Stimulated activated CD8-positive, alpha-beta memory T cell treated with anti-CD3 and anti-CD28 coated beads, Interleukin-15, amount 100 ng/mL, for 24 hours (primary cell): ENCODE data around the gene COTL1.
"Not testable (repeated sequence)": the region's sequence is repeated elsewhere in the genome, so short reads cannot be mapped to it uniquely, and the experiment has no call there.

Experiments
- DNase-seq: peaks from one replicate; pipeline ENCODE4 v3.0.0-alpha.2; 2020; ENCODE audit warnings: low read depth

The COTL1 gene

GRCh38 chr16:84643180-84643583, 25.3 kb upstream of the COTL1 start:
- no peak for DNase-seq

DNA sequence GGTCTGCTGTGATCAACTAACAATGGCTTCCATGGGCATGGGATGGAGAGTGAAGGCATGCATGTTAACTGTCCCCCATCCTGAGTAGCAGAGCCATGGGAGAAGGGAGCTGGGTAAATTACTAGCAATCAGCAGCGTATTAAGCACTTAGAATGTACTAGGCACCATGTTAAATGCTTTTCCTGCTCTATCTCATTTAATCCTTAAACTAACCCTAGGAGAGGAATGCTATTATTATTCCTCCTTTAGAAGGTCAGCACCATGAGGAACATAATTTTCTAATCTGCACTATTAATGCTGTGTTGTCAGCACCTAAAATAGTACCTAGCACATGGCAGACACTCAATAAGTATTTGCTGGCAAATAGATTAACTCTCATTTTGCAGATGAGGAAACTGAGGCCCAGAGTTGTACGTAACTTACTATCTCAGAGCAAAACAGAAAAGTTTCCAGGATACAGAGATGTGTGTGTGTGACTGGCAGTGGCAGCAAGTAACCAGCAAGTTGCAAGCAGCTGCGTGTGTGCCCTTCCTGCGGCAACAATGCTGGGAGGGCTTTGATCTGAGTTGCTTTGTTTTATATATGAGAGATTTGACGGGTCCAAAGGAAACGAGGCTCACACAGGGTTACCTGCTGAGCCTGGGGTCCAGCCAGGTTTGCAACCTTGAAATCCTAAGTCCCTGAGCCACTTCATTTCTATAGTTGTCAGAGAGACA, 23.9 kb upstream of the COTL1 start:
- no peak for DNase-seq

- DNase-seq: no peak
Measured at GRCh38 chr16:84640145-84640544, 22.3 kb upstream of the COTL1 start.

DNA sequence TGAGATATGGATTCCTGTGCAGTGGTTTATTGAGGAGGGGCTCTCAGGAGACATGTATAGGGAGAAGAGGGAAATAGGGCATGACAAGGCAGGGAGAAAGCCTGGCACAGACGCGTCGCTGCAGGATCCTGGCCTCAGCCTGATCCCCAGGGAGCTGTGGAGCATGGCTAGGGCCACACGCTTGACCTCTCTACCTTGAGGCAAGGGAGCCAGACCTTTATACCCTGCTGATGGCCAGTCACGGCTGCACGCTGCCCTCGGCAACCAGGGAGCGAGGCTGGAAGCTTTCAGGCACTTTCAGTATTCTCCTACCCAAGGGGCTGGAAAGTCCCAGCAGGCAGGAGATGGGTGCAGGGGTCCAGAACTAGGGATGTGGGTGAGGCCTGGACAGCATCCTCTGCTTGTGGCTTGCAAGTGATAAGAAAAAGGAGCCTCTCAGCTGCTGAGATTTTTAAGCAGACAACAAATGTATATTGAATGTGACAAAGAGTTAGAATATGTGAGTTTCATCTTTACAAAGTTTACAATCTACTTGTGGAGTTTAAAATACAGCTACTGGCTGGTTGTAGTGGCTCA, 20.4 kb upstream of the COTL1 start:
- DNase-seq: no peak

DNA sequence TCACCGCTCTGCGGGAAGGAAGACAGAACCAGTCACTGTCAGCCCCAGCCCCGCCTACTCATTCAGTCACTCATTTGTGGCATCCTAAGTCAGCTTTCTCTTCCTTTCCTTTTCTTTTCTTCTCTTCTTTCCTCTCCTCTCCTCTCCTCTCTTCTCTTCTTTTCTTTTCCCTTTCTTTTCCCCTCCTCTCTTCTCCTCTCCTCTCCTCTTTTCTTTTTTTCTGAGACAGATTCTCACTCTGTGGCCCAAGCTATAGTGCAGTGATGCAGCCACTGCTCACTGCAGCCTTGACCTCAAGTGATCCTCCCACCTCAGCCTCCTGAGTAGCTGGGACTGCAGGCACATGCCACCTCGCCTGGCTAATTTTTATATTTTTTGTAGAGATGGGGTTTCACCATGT, 19.8 kb upstream of the COTL1 start:
- no peak for DNase-seq

DNA sequence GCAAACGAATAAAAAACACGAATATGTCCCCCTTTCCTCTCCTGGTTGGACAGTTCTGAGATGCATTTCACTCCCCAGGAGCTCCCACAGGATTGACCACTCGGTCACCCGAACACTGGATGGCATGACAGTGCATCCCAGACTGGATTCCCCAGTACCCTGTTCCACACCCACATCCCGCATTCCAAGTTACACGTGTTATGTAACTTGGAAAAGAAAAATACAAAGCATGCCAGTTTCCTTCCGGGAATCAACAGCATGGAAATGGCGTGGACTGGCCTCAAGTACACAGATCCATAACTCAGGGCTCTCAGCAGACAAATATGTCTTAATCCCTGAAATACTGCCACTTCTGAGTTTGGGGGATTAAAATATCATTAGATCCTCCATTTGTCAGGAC, 17.8 kb upstream of the COTL1 start:
- DNase-seq: no peak

- no peak for DNase-seq
Measured at GRCh38 chr16:84633622-84634021, 15.7 kb upstream of the COTL1 start.

DNA sequence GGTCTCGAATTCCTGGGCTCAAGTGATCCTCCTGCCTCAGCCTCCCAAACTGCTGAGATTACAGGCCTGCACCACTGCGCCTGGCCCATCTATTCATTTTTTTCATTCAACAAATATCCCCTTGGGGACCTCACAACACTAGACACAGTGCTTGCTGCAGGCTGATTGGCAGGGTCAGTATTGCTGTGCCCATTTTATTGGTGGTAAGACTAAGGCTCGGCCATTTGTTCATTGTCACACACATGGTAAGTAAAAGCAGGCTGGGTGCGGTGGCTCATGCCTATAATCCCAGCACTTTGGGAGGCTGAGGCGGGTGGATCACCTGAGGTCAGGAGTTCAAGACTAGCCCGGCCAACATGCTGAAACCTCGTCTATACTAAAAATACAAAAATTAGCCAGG, 15.0 kb upstream of the COTL1 start:
- DNase-seq: not testable (repeated sequence)

DNA sequence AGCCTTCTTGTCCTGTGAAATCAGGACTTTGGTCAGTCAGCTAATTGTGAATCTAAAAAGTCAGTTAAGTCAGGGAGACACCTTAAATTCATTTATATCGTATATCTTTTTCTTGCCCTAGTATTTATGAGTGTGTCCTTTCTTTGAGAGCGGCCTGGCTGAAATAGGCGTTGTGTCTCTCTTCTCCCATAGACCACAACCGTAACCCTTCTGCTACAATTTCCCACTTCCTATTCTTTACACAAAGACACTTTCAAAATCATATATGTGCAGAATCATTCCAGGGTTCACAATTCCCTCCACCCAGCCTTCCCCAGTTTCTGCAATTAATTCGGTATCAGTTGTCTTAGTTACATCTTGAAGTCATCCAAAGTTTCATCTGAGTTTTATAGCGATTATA, 14.0 kb upstream of the COTL1 start:
- DNase-seq: no peak

GRCh38 chr16:84631153-84631466, 13.2 kb upstream of the COTL1 start:
- DNase-seq: no peak

DNA sequence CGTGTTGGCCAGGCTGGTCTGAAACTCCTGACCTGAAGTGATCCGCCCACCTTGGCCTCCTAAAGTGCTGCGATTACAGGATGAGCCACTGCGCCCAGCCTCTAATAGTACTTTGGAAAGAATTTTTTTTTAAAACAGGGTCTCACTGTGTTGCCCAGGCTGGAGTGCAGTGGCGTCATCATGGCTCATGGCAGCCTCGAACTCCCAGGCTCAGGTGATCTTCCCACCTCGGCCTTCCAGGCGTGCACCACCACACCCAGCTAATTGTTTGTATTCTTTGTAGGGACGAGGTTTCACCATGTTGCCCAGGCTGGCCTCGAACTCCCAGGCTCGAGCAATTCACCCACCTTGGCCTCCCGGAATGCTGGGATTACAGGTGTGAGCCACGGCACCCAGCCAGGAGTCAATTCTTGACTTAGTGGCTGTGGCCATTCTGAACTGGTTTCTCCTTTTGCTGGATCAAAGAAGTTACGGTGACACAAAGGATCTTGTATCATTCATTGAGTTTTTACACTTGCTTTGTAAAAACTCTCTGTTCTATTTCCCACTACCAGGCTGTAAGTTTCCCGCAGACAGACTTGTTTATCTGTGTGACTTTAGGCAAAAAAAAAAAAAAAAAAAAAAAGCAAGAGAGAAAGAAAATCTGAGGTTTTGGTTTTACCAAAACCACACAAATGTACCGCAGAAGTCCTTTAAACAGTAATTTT, 12.7 kb upstream of the COTL1 start:
- no peak for DNase-seq

DNA sequence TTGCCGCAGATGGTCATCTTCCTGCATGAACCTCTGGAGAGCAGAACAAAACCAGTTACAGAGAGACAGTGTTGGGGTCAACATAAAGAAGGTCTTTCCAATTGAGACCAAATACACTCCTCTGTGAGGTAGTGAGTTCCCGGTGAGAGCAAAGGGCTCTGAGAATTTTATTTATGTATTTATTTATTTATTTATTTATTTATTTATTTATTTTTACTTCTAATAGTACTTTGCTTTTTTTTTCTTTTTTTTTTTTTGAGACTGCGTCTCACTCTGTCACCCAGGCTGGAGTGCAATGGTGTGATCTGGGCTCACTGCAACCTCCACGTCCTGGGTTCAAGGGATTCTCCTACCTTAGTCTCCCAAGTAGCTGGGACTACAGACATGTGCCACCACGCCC, 12.1 kb upstream of the COTL1 start:
- no peak for DNase-seq

GRCh38 chr16:84629580-84629979, 11.7 kb upstream of the COTL1 start:
- DNase-seq: no peak

DNA sequence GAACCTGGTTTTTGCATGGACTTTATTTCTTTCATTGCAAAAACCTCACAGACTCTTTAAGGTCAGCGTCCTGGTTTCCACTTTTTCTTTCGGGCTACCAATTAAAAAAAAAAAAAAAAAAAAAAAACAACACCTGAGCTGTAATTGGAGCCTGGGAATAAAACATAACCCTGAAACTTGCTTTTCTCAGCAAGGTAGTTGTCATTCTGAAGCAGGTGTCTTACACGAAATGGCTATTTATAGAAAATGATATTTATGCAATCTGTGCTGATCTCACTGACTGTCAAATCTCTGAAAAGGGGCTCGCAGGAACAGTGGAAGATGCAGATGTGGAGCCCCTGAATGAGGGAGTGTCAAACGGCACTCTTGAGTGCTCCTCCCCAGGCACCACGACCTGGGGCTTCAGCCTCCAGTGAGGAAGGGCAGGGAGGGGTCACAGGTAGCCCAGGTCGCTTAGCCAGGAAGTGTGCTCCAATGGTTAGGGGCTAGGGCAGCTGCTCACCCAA, 10.4 kb upstream of the COTL1 start:
- DNase-seq: no peak

DNA sequence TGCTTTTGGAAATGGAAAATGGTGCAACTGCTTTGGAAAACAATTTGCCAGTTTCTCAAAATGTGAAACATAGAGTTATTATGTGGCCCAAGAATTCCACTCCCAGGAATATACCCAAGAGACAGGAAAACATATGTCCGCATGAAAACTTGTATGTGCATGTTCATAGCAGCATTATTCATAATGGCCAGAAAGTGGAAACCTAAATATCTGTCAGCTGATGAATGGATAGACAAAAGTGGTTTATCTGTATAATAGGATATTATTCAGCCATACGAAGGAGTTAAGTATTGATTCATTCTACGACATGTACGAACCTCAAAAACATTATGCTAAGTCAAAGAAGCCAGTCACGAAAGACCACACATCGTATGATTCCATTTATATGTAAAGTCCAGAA, 7.7 kb upstream of the COTL1 start:
- DNase-seq: no peak

GRCh38 chr16:84620913-84621312, 3.0 kb upstream of the COTL1 start:
- not testable (repeated sequence) for DNase-seq

GRCh38 chr16:84618581-84619460, 943 bp upstream of the COTL1 start:
- no peak for DNase-seq

- DNase-seq: no peak
Measured at GRCh38 chr16:84617041-84617790, 662 bp downstream of the COTL1 start.

DNA sequence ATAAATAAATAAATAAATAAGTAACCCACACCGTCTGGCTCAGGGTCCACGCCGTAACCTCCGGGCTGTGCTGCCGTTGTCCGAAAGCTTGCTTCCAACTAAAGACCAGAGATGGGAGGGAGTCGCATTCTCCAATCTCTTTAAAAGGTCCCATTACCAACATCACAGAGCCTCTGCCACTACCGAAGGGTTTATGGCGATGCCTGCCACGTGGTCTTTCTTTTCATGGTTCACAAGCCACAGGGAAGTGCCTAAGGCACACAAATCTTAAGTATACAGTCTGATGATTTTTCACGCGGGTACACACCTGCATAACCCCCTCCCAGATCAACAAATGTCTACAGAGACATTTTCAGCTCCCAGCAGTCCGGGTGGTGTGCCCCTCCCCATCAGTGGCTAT, 1.4 kb downstream of the COTL1 start:
- DNase-seq: no peak

DNA sequence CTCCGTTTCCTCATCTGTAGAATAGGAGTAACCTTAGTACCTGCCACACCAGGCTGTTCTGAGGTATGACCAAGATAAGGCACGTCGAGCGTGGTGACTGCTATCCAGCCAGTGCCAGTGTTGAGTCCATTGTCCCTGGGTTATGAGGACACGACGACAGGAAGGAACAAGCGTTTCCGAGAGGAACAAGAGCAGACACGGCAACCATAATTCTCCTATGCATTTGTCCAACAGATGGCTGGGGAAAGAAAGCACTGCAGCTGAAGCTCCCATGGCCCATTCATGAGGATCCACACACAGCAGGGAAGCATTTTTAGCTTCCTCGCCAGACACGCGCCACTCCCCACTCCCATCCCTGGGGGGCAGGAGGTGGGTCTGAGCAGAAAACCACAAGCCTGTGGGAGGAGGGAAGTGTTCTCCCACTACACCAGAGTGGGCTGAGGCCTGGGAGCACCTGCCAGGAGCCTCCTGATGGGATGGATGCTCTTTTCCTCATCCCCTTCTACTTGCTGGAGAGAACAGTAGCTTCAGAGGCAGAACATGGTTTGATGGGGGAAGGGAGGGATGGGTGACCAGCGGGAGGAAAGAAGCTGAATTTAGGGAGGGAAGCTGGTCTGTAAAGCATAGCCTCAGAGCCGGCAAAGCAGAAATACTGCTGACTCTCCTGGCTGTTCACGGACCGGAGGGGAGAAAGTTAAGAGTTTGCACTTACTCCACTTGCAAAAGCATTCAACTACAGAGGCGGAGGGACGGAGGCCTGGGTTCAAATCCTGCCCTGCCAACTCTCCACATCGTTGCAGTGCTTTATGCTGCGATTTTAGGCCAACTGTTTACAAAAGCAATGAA, 2.7 kb downstream of the COTL1 start:
- DNase-seq: no peak

GRCh38 chr16:84614623-84614967, 3.3 kb downstream of the COTL1 start:
- DNase-seq: no peak
